Body of pancreas (tissue), 4 donors: ENCODE data around the gene KLF6.

Experiments
- POLR2A ChIP-seq, 3 donors: fragments of 450-650 bp; IDR thresholded peaks; one replicate each; pipeline ENCODE4 v1.6.1; 2016; ENCODE audit warnings: antibody characterized with exemption in 3 of 3, mild to moderate bottlenecking in 2 of 3
- TF ChIP-seq, protein P1 (sequence below), 7 experiments: fragments of 450-650 bp in 4 of 7; fragments of 200-600 bp in 3 of 7; sonication (generic) in 3 of 7; IDR thresholded peaks; one replicate each; pipeline ENCODE4 v1.5.1; 2016 to 2019; ENCODE audit warnings: antibody characterized with exemption in 7 of 7

- TF ChIP-seq, protein P1, sequence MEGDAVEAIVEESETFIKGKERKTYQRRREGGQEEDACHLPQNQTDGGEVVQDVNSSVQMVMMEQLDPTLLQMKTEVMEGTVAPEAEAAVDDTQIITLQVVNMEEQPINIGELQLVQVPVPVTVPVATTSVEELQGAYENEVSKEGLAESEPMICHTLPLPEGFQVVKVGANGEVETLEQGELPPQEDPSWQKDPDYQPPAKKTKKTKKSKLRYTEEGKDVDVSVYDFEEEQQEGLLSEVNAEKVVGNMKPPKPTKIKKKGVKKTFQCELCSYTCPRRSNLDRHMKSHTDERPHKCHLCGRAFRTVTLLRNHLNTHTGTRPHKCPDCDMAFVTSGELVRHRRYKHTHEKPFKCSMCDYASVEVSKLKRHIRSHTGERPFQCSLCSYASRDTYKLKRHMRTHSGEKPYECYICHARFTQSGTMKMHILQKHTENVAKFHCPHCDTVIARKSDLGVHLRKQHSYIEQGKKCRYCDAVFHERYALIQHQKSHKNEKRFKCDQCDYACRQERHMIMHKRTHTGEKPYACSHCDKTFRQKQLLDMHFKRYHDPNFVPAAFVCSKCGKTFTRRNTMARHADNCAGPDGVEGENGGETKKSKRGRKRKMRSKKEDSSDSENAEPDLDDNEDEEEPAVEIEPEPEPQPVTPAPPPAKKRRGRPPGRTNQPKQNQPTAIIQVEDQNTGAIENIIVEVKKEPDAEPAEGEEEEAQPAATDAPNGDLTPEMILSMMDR (IDR thresholded peaks at IDR 0.05): no peak
- TF ChIP-seq POLR2A (IDR thresholded peaks at IDR 0.05): no peak
Measured at GRCh38 chr10:3833046-3833445, 48.0 kb upstream of the KLF6 start.
